ENCODE results near the gene TMEM94.

Gene TMEM94

GRCh38 chr17:75531721-75532072 lies 75.3 kb downstream of the TMEM94 start:
- DNase-seq: no peak

GRCh38 chr17:75535119-75535537 lies 78.7 kb downstream of the TMEM94 start:
- DNase-seq: no peak

GRCh38 chr17:75535871-75536270 lies 79.4 kb downstream of the TMEM94 start:
- no peak for DNase-seq

- DNase-seq: no peak
Measured at GRCh38 chr17:75536366-75536765, 79.9 kb downstream of the TMEM94 start.

- DNase-seq: no peak
Measured at GRCh38 chr17:75539967-75540729, 83.7 kb downstream of the TMEM94 start.

GRCh38 chr17:75540923-75541503 lies 84.6 kb downstream of the TMEM94 start:
- no peak for DNase-seq

- no peak for DNase-seq
Measured at GRCh38 chr17:75542229-75542628, 85.8 kb downstream of the TMEM94 start.

GRCh38 chr17:75542728-75543336 lies 86.4 kb downstream of the TMEM94 start:
- DNase-seq: no peak

GRCh38 chr17:75544250-75544649 lies 87.8 kb downstream of the TMEM94 start:
- DNase-seq: no peak

GRCh38 chr17:75546181-75546580 lies 89.7 kb downstream of the TMEM94 start:
- no peak for DNase-seq

GRCh38 chr17:75547091-75547490 lies 90.7 kb downstream of the TMEM94 start:
- DNase-seq: no peak

- DNase-seq: no peak
Measured at GRCh38 chr17:75548813-75549212, 92.4 kb downstream of the TMEM94 start.

Measured in NCI-H1048 (cell line).